Nephron (organoid): ENCODE data around the gene ITGA3.
"Not testable (repeated sequence)": the region's sequence is repeated elsewhere in the genome, so short reads cannot be mapped to it uniquely, and the experiment has no call there.

ENCODE experiments used
- H3K27ac Mint-ChIP-seq, 3 experiments: 2 replicates each; pipeline ENCODE4 v1.8.0; 2020; ENCODE audit warnings: mixed read lengths in 3 of 3, mild to moderate bottlenecking in 2 of 3, moderate library complexity in 1 of 3
- H3K27me3 Mint-ChIP-seq: 2 replicates; pipeline ENCODE4 v1.8.0; 2021; ENCODE audit warnings: low read depth, mild to moderate bottlenecking, moderate library complexity, mixed read lengths
- H3K36me3 Mint-ChIP-seq: 2 replicates; pipeline ENCODE4 v1.8.0; 2020; ENCODE audit warnings: low read depth, mixed read lengths
- H3K4me1 Mint-ChIP-seq: 2 replicates; pipeline ENCODE4 v1.8.0; 2020; ENCODE audit warnings: mixed read lengths
- H3K4me3 Mint-ChIP-seq, 3 experiments: 2 replicates each; pipeline ENCODE4 v1.8.0; 2020; ENCODE audit warnings: mild to moderate bottlenecking in 3 of 3, mixed read lengths in 3 of 3, moderate library complexity in 2 of 3
- H3K9me3 Mint-ChIP-seq: 2 replicates; pipeline ENCODE4 v1.8.0; 2020; ENCODE audit warnings: mixed read lengths
- CTCF ChIP-seq, 3 experiments: fragments of 200-600 bp; sonication (generic); IDR thresholded peaks; one replicate each; pipeline ENCODE4 v1.5.0; 2021; ENCODE audit warnings: antibody characterized with exemption in 3 of 3; ENCODE audit not compliant: unreplicated experiment in 3 of 3

ITGA3 gene

GRCh38 chr17:50035945-50036344 lies 20.0 kb upstream of the ITGA3 start:
- Mint-ChIP-seq H3K9me3 (no peaks in the 10 kb centered on the region), H3K27ac (peak overlapping the region; percentile 63 to 84 (median 66)), H3K36me3 (no peaks in the 10 kb centered on the region), H3K4me3 (no peak overlapping the region), H3K4me1 (peaks cover 46% of the 10 kb centered on the region), H3K27me3 (peaks cover 7% of the 10 kb centered on the region)
- TF ChIP-seq CTCF (IDR thresholded peaks at IDR 0.05; ENCODE audit: unreplicated experiment in 3 of 3), result no peak

GRCh38 chr17:50036455-50037261 lies 19.3 kb upstream of the ITGA3 start:
- TF ChIP-seq CTCF (IDR thresholded peaks at IDR 0.05; ENCODE audit: unreplicated experiment in 3 of 3), result no peak
- peak overlapping the region; percentile 50 to 84 (median 66) for H3K27ac Mint-ChIP-seq

GRCh38 chr17:50037321-50038107 lies 18.4 kb upstream of the ITGA3 start:
- Mint-ChIP-seq H3K36me3 (no peaks in the 10 kb centered on the region), H3K4me1 (peaks cover 46% of the 10 kb centered on the region), H3K9me3 (peaks cover 3% of the 10 kb centered on the region), H3K4me3 (no peak overlapping the region), H3K27me3 (peaks cover 7% of the 10 kb centered on the region), H3K27ac (peak overlapping the region; percentile 50 to 80 (median 66))
- no peak for TF ChIP-seq CTCF (IDR thresholded peaks at IDR 0.05; ENCODE audit: unreplicated experiment in 3 of 3)

More at GRCh38 chr17:50036455-50037261, 19.3 kb upstream of the ITGA3 start:
- peaks cover 46% of the 10 kb centered on the region for H3K4me1 Mint-ChIP-seq
- no peak overlapping the region for H3K4me3 Mint-ChIP-seq
- H3K9me3 Mint-ChIP-seq, result no peaks in the 10 kb centered on the region
- H3K36me3 Mint-ChIP-seq, result no peaks in the 10 kb centered on the region
- peaks cover 7% of the 10 kb centered on the region for H3K27me3 Mint-ChIP-seq

- H3K27me3 Mint-ChIP-seq, result peaks cover 8% of the 10 kb centered on the region
- no peak for TF ChIP-seq CTCF (IDR thresholded peaks at IDR 0.05; ENCODE audit: unreplicated experiment in 3 of 3)
- H3K4me1 Mint-ChIP-seq, result peaks cover 49% of the 10 kb centered on the region
- H3K4me3 Mint-ChIP-seq, result no peak overlapping the region
- peak overlapping the region in 2 of 3 experiments; percentile 66 to 67 for H3K27ac Mint-ChIP-seq
- H3K9me3 Mint-ChIP-seq, result peaks cover 6% of the 10 kb centered on the region
- no peaks in the 10 kb centered on the region for H3K36me3 Mint-ChIP-seq
Observed at GRCh38 chr17:50039058-50039457, 16.9 kb upstream of the ITGA3 start.

- not testable (repeated sequence) for H3K4me3 Mint-ChIP-seq, H3K9me3 Mint-ChIP-seq, H3K27me3 Mint-ChIP-seq, H3K36me3 Mint-ChIP-seq
- Mint-ChIP-seq H3K4me1 (peaks cover 44% of the 10 kb centered on the region), H3K27ac (peak overlapping the region in 1 of 3 experiments; percentile 15)
Observed at GRCh38 chr17:50040496-50040895, 15.4 kb upstream of the ITGA3 start.

- Mint-ChIP-seq H3K4me1 (peaks cover 32% of the 10 kb centered on the region), H3K27ac (no peak overlapping the region), H3K27me3 (peaks cover 5% of the 10 kb centered on the region), H3K9me3 (peaks cover 6% of the 10 kb centered on the region), H3K36me3 (no peaks in the 10 kb centered on the region), H3K4me3 (no peak overlapping the region)
- TF ChIP-seq CTCF (IDR thresholded peaks at IDR 0.05; ENCODE audit: unreplicated experiment in 3 of 3), result no peak
Observed at GRCh38 chr17:50042211-50042610, 13.7 kb upstream of the ITGA3 start.
